Measurements from ENCODE around the gene GLRA3. TPM values are rescaled to one million over a fixed set of nuclear protein-coding genes. Genes with fewer than 3 reads are reported as not detected.

The GLRA3 gene
- polyA plus RNA-seq, 3 donors = not detected

GRCh38 chr4:174611792-174612191 lies 217.3 kb downstream of the GLRA3 start:
- Histone ChIP-seq H3K4me1 (ENCODE audit: control insufficient read depth in 1 of 2, insufficient read depth in 2 of 2, low read length in 2 of 2) (peaks cover 22 to 32% of the 10 kb centered on the region in 2 donors), H3K36me3 (replicated peaks in 1 of 2; ENCODE audit: control insufficient read depth in 1 of 2, insufficient read depth in 2 of 2, low read length in 2 of 2) (no peaks in the 10 kb centered on the region), H3K27me3 (ENCODE audit: control insufficient read depth in 2 of 2, insufficient read depth in 2 of 2, low read length in 2 of 2) (no peaks in the 10 kb centered on the region), H2AFZ (ENCODE audit: insufficient read depth, low read depth, low read length, poor library complexity, severe bottlenecking) (no peak overlapping the region), H4K20me1 (ENCODE audit: insufficient read depth, low read length) (no peaks in the 10 kb centered on the region), H3K9me3 (replicated peaks in 1 of 2; ENCODE audit: control insufficient read depth in 1 of 2, insufficient read depth in 1 of 2, low read length in 2 of 2) (peaks cover 7 to 14% of the 10 kb centered on the region in 2 donors), H3K79me2 (ENCODE audit: insufficient read depth, low read length) (no peaks in the 10 kb centered on the region), H3K9ac (ENCODE audit: insufficient read depth, low read length, poor library complexity, severe bottlenecking) (no peak overlapping the region), H3K4me3 (replicated peaks in 1 of 3; ENCODE audit: low read depth in 2 of 3, low read length in 3 of 3) (no peak overlapping the region), H3K27ac (ENCODE audit: low read depth in 1 of 2, low read length in 2 of 2) (no peak overlapping the region), H3K4me2 (replicated peaks; ENCODE audit: extremely low read depth, low read length, poor library complexity, severe bottlenecking) (no peak overlapping the region)
- H3K27ac Mint-ChIP-seq = no peak overlapping the region
- H3K4me1 Mint-ChIP-seq = peaks cover 31% of the 10 kb centered on the region
- WGBS (ENCODE audit: insufficient coverage) = no CpG with 5 or more reads among the region's 1 CpG
- peaks cover 2 to 19% (median 7%) of the 10 kb centered on the region in 7 donors for H3K9me3 Mint-ChIP-seq
- peaks cover 0 to 2% (median 2%) of the 10 kb centered on the region in 3 donors for H3K27me3 Mint-ChIP-seq (ENCODE audit: low read depth in 3 of 3)
- no peak overlapping the region for H3K4me3 Mint-ChIP-seq
- peaks cover 0 to 6% of the 10 kb centered on the region in 2 donors for H3K36me3 Mint-ChIP-seq
- intact Hi-C loops (cut with micrococcal nuclease) = loop anchor here in 1 of 2 donors (10.0 kb wide), 1 partner anchor 87 kb away; the partner anchor contains the start of gene HPGD
- no peak for DNase-seq
- TF ChIP-seq, protein P1, sequence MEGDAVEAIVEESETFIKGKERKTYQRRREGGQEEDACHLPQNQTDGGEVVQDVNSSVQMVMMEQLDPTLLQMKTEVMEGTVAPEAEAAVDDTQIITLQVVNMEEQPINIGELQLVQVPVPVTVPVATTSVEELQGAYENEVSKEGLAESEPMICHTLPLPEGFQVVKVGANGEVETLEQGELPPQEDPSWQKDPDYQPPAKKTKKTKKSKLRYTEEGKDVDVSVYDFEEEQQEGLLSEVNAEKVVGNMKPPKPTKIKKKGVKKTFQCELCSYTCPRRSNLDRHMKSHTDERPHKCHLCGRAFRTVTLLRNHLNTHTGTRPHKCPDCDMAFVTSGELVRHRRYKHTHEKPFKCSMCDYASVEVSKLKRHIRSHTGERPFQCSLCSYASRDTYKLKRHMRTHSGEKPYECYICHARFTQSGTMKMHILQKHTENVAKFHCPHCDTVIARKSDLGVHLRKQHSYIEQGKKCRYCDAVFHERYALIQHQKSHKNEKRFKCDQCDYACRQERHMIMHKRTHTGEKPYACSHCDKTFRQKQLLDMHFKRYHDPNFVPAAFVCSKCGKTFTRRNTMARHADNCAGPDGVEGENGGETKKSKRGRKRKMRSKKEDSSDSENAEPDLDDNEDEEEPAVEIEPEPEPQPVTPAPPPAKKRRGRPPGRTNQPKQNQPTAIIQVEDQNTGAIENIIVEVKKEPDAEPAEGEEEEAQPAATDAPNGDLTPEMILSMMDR (IDR thresholded peaks at IDR 0.05) = no peak

DNA sequence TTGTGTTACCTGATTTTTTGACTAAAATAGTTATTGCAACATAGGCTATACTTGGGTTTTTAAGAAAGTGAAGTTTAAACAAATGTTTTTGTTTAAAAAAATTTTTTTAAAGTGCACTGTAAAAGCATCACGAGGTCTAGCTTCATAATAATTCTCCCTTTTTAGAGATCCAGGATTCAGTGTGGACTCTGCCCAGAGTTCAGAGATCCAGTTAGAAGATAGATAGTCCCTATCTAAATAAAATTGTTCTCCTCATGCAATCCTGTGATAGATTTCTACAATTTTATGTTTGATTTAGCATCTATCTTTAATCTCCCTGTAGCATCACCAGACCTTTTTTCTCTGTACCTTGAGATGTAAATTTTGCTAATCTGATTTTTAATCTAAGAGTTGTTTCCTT lies 221.3 kb downstream of the GLRA3 start:
- Histone ChIP-seq H3K4me2 (replicated peaks; ENCODE audit: extremely low read depth, low read length, poor library complexity, severe bottlenecking) (no peak overlapping the region), H3K4me1 (ENCODE audit: control insufficient read depth in 1 of 2, insufficient read depth in 2 of 2, low read length in 2 of 2) (peaks cover 3 to 7% of the 10 kb centered on the region in 2 donors), H3K9me3 (replicated peaks in 1 of 2; ENCODE audit: control insufficient read depth in 1 of 2, insufficient read depth in 1 of 2, low read length in 2 of 2) (peaks cover 7 to 14% of the 10 kb centered on the region in 2 donors), H4K20me1 (ENCODE audit: insufficient read depth, low read length) (no peaks in the 10 kb centered on the region), H2AFZ (ENCODE audit: insufficient read depth, low read depth, low read length, poor library complexity, severe bottlenecking) (no peak overlapping the region), H3K36me3 (replicated peaks in 1 of 2; ENCODE audit: control insufficient read depth in 1 of 2, insufficient read depth in 2 of 2, low read length in 2 of 2) (no peaks in the 10 kb centered on the region), H3K4me3 (replicated peaks in 1 of 3; ENCODE audit: low read depth in 2 of 3, low read length in 3 of 3) (no peak overlapping the region), H3K9ac (ENCODE audit: insufficient read depth, low read length, poor library complexity, severe bottlenecking) (no peak overlapping the region), H3K27ac (ENCODE audit: low read depth in 1 of 2, low read length in 2 of 2) (no peak overlapping the region), H3K27me3 (ENCODE audit: control insufficient read depth in 2 of 2, insufficient read depth in 2 of 2, low read length in 2 of 2) (no peaks in the 10 kb centered on the region), H3K79me2 (ENCODE audit: insufficient read depth, low read length) (no peaks in the 10 kb centered on the region)
- H3K27me3 Mint-ChIP-seq (ENCODE audit: low read depth in 3 of 3) = no peaks in the 10 kb centered on the region
- H3K4me1 Mint-ChIP-seq = peaks cover 11% of the 10 kb centered on the region
- no CpG with 5 or more reads among the region's 1 CpG for WGBS (ENCODE audit: insufficient coverage)
- no peak overlapping the region for H3K4me3 Mint-ChIP-seq
- TF ChIP-seq, protein P1 (IDR thresholded peaks at IDR 0.05) = no peak
- peaks cover 0 to 4% of the 10 kb centered on the region in 2 donors for H3K36me3 Mint-ChIP-seq
- peaks cover 2 to 12% (median 7%) of the 10 kb centered on the region in 7 donors for H3K9me3 Mint-ChIP-seq
- no peak for DNase-seq
- H3K27ac Mint-ChIP-seq = no peak overlapping the region
- intact Hi-C loops (cut with micrococcal nuclease) = no loop called here

Measured in CD14-positive monocyte (primary cell).